H1 (cell line): ENCODE results near the gene EPB41L1. TPM values are rescaled to one million over a fixed set of nuclear protein-coding genes. Genes with fewer than 3 reads are reported as not detected.

ENCODE experiments used
- CTCF ChIA-PET: fragments of 300-600 bp; sonication (Branson Sonifier 250); formaldehyde crosslinking; loops from one replicate; lab custom pipeline; 2021; ENCODE audit not compliant: partially characterized antibody; lab: Charles Lee
- POLR2A ChIA-PET: fragments of 300-600 bp; sonication (Branson Sonifier 250); formaldehyde crosslinking; loops from one replicate; lab custom pipeline; 2021; ENCODE audit warnings: inconsistent platforms; ENCODE audit not compliant: partially characterized antibody; lab: Charles Lee
- DNase-seq, 2 experiments: peaks; one replicate each; pipeline versions ENCODE4 v3.0.0 to v3.0.0-alpha.2; 2010 to 2022; ENCODE audit warnings: low spot score in 2 of 2, low read depth in 1 of 2, mixed read lengths in 1 of 2
- FAIRE-seq: peaks from 2 replicates; lab custom pipeline; 2011; peaks lifted over from hg19 to GRCh38; lab: Jason Lieb, UNC
- H2AFZ ChIP-seq: 2 replicates; pipeline ENCODE4 v1.8.1; 2012; ENCODE audit warnings: low read length, inconsistent platforms
- H2AK5ac ChIP-seq: 2 replicates; pipeline ENCODE4 v1.6.1; 2013; ENCODE audit warnings: low read depth, low read length
- H2BK120ac ChIP-seq: replicated peaks from 2 replicates; pipeline ENCODE3; 2013; ENCODE audit warnings: low read depth, low read length, inconsistent platforms
- H2BK12ac ChIP-seq: 2 replicates; pipeline ENCODE4 v1.6.1; 2013; ENCODE audit warnings: low read depth, low read length
- H2BK15ac ChIP-seq: 2 replicates; pipeline ENCODE4 v1.6.1; 2013; ENCODE audit warnings: low read length
- H2BK20ac ChIP-seq: 2 replicates; pipeline ENCODE4 v1.6.1; 2013; ENCODE audit warnings: low read length
- H2BK5ac ChIP-seq: 2 replicates; pipeline ENCODE4 v1.6.1; 2013; ENCODE audit warnings: low read depth, low read length
- H3K14ac ChIP-seq: 2 replicates; pipeline ENCODE4 v1.6.1; 2013; ENCODE audit warnings: inconsistent platforms; ENCODE audit not compliant: insufficient read length
- H3K18ac ChIP-seq: 2 replicates; pipeline ENCODE4 v1.6.1; 2013; ENCODE audit warnings: low read length; ENCODE audit errors: extremely low read depth
- H3K23ac ChIP-seq: 2 replicates; pipeline ENCODE4 v1.6.1; 2013; ENCODE audit warnings: inconsistent platforms; ENCODE audit not compliant: insufficient read length
- H3K23me2 ChIP-seq: 2 replicates; pipeline ENCODE4 v1.6.1; 2013; ENCODE audit warnings: low read depth, low read length
- H3K27ac ChIP-seq: 2 replicates; pipeline ENCODE4 v1.6.1; 2011; ENCODE audit warnings: low read depth, low read length, inconsistent platforms
- H3K27me3 ChIP-seq, 4 experiments: replicated peaks in 1 of 4; 1 replicate in 1 of 4; 2 replicates in 3 of 4; pipeline versions ENCODE4 v1.6.1 to v1.8.1; 2011 to 2013; ENCODE audit warnings: low read length in 3 of 4, mild to moderate bottlenecking in 3 of 4, inconsistent platforms in 2 of 4, mixed read lengths in 2 of 4, moderate library complexity in 1 of 4; ENCODE audit not compliant: control insufficient read depth in 3 of 4, insufficient read depth in 3 of 4; ENCODE audit errors: extremely low read depth in 1 of 4
- H3K36me3 ChIP-seq, 4 experiments: 2 replicates each; pipeline versions ENCODE4 v1.6.1 to v1.8.1; 2011 to 2013; ENCODE audit warnings: mild to moderate bottlenecking in 4 of 4, low read length in 3 of 4, moderate library complexity in 2 of 4, control low read depth in 1 of 4, inconsistent platforms in 1 of 4; ENCODE audit not compliant: insufficient read depth in 4 of 4, control insufficient read depth in 2 of 4
- H3K4ac ChIP-seq: replicated peaks from 2 replicates; pipeline ENCODE3; 2013; ENCODE audit warnings: low read length, low read depth, mixed read lengths, inconsistent platforms; ENCODE audit not compliant: insufficient read length
- H3K4me1 ChIP-seq, 4 experiments: replicated peaks in 1 of 4; 1 replicate in 1 of 4; 2 replicates in 3 of 4; pipeline versions ENCODE4 v1.6.1 to v1.8.1; 2011 to 2013; ENCODE audit warnings: low read length in 3 of 4, inconsistent platforms in 2 of 4, mixed read lengths in 1 of 4; ENCODE audit not compliant: insufficient read depth in 4 of 4, control insufficient read depth in 3 of 4
- H3K4me2 ChIP-seq, 2 experiments: 2 replicates each; pipeline versions ENCODE4 v1.6.1 to v1.8.1; 2011 to 2013; ENCODE audit warnings: low read depth in 2 of 2, low read length in 2 of 2, control low read depth in 1 of 2, inconsistent platforms in 1 of 2, mild to moderate bottlenecking in 1 of 2; ENCODE audit not compliant: insufficient read depth in 1 of 2
- H3K4me3 ChIP-seq, 4 experiments: fragments of 200-600, 300-600 bp in 1 of 4; sonication (generic), shearing (Covaris generic), sonication (Bioruptor Twin) in 1 of 4; 2 replicates each; pipeline versions ENCODE4 v1.5.1 to v1.8.1; 2011 to 2016; ENCODE audit warnings: low read length in 4 of 4, low read depth in 3 of 4, control low read depth in 2 of 4, inconsistent platforms in 2 of 4, mild to moderate bottlenecking in 2 of 4, mixed read lengths in 1 of 4, moderate library complexity in 1 of 4; ENCODE audit not compliant: insufficient read depth in 2 of 4; ENCODE audit errors: extremely low read depth in 1 of 4
- H3K56ac ChIP-seq: replicated peaks from 2 replicates; pipeline ENCODE3; 2013; ENCODE audit warnings: low read depth, mild to moderate bottlenecking, mixed read lengths, low read length, inconsistent platforms; ENCODE audit not compliant: insufficient read length
- H3K79me1 ChIP-seq: 2 replicates; pipeline ENCODE4 v1.6.1; 2013; ENCODE audit warnings: low read depth, low read length, control low read depth
- H3K79me2 ChIP-seq, 2 experiments: 2 replicates each; pipeline versions ENCODE4 v1.6.1 to v1.8.1; 2012 to 2013; ENCODE audit warnings: low read length in 2 of 2, mild to moderate bottlenecking in 2 of 2, inconsistent platforms in 1 of 2; ENCODE audit not compliant: insufficient read depth in 2 of 2, control insufficient read depth in 1 of 2
- H3K9ac ChIP-seq, 4 experiments: replicated peaks in 1 of 4; 1 replicate in 1 of 4; 2 replicates in 3 of 4; pipeline versions ENCODE4 v1.6.1 to v1.8.1; 2011 to 2013; ENCODE audit warnings: low read depth in 3 of 4, low read length in 3 of 4, control low read depth in 2 of 4, mild to moderate bottlenecking in 2 of 4, moderate library complexity in 2 of 4, inconsistent platforms in 1 of 4; ENCODE audit errors: extremely low read depth in 1 of 4
- H3K9me3 ChIP-seq, 2 experiments: 2 replicates each; pipeline versions ENCODE4 v1.6.1 to v1.8.1; 2012 to 2013; ENCODE audit warnings: mild to moderate bottlenecking in 2 of 2, moderate library complexity in 2 of 2, control low read depth in 1 of 2, inconsistent platforms in 1 of 2, low read depth in 1 of 2, low read length in 1 of 2, mixed read lengths in 1 of 2; ENCODE audit not compliant: insufficient read depth in 2 of 2
- H4K20me1 ChIP-seq, 2 experiments: replicated peaks in 1 of 2; 2 replicates each; pipeline versions ENCODE3 to v1.8.1; 2011 to 2013; ENCODE audit warnings: inconsistent platforms in 2 of 2, low read length in 2 of 2, mild to moderate bottlenecking in 1 of 2; ENCODE audit not compliant: insufficient read depth in 2 of 2, control insufficient read depth in 1 of 2
- H4K5ac ChIP-seq: 2 replicates; pipeline ENCODE4 v1.6.1; 2013; ENCODE audit warnings: low read length, low read depth, mixed read lengths, inconsistent platforms; ENCODE audit not compliant: insufficient read length
- H4K8ac ChIP-seq: 2 replicates; pipeline ENCODE4 v1.8.0; 2013; ENCODE audit warnings: mild to moderate bottlenecking, moderate library complexity, low read length, inconsistent platforms; ENCODE audit not compliant: insufficient read depth; ENCODE audit errors: extremely low read depth
- H4K91ac ChIP-seq: replicated peaks from 2 replicates; pipeline ENCODE3; 2013; ENCODE audit warnings: low read length, mixed read lengths, inconsistent platforms; ENCODE audit not compliant: insufficient read length
- CHD1 ChIP-seq: IDR thresholded peaks from 2 replicates; pipeline ENCODE4 v1.6.1; 2012; ENCODE audit warnings: low read depth, low read length, improper control_type of control experiment
- CHD2 ChIP-seq: IDR thresholded peaks from 2 replicates; pipeline ENCODE4 v1.6.1; 2012; ENCODE audit warnings: low read length, improper control_type of control experiment
- E2F6 ChIP-seq: IDR thresholded peaks from 2 replicates; pipeline ENCODE4 v1.6.1; 2012; ENCODE audit warnings: inconsistent platforms
- EP300 ChIP-seq, 2 experiments: IDR thresholded peaks; 1 replicate in 1 of 2; 2 replicates in 1 of 2; pipeline ENCODE4 v1.6.1; 2011 to 2012; ENCODE audit warnings: low read depth in 2 of 2, low read length in 2 of 2, mild to moderate bottlenecking in 2 of 2, borderline replicate concordance in 1 of 2, inconsistent platforms in 1 of 2, moderate library complexity in 1 of 2
- HDAC2 ChIP-seq, 2 experiments: fragments of 300-600 bp in 1 of 2; sonication (generic) in 1 of 2; IDR thresholded peaks; 2 replicates each; pipeline ENCODE4 v1.6.1; 2011 to 2012; ENCODE audit warnings: low read depth in 2 of 2, low read length in 2 of 2, mild to moderate bottlenecking in 2 of 2, moderate library complexity in 2 of 2, borderline replicate concordance in 1 of 2, inconsistent platforms in 1 of 2
- JUND ChIP-seq: IDR thresholded peaks from 2 replicates; pipeline ENCODE4 v1.6.1; 2011; ENCODE audit warnings: mild to moderate bottlenecking, improper control_type of control experiment, low read length
- KDM1A ChIP-seq: fragments of 200-600, 300-600 bp; sonication (generic); IDR thresholded peaks from 2 replicates; pipeline ENCODE4 v1.7.1; 2016; ENCODE audit warnings: mild to moderate bottlenecking, low read length, borderline replicate concordance
- KDM5A ChIP-seq: fragments of 200-600 bp; IDR thresholded peaks from 2 replicates; pipeline ENCODE4 v1.7.1; 2012; ENCODE audit warnings: mild to moderate bottlenecking, low read length, inconsistent platforms, mixed read lengths
- NRF1 ChIP-seq: IDR thresholded peaks from 2 replicates; pipeline ENCODE4 v1.6.1; 2011; ENCODE audit warnings: mild to moderate bottlenecking, low read depth, low read length, improper control_type of control experiment
- SAP30 ChIP-seq: fragments of 300-600 bp; sonication (generic); IDR thresholded peaks from 2 replicates; pipeline ENCODE4 v1.7.1; 2012; ENCODE audit warnings: low read length, moderate library complexity, mild to moderate bottlenecking, inconsistent platforms; ENCODE audit not compliant: insufficient read depth, insufficient replicate concordance
- SIX5 ChIP-seq: IDR thresholded peaks from 2 replicates; pipeline ENCODE4 v1.6.1; 2011; ENCODE audit warnings: mild to moderate bottlenecking, low read depth, low read length
- TCF12 ChIP-seq: IDR thresholded peaks from 2 replicates; pipeline ENCODE4 v1.6.1; 2011; ENCODE audit warnings: low read depth, mild to moderate bottlenecking, low read length
- ZNF274 ChIP-seq: IDR thresholded peaks from 2 replicates; pipeline ENCODE4 v1.7.0; 2012; ENCODE audit warnings: low read length, borderline replicate concordance; ENCODE audit errors: extremely low read depth
- WGBS, 2 experiments: shearing (Covaris generic) in 1 of 2; methylation state at CpG; one replicate each; pipeline versions ENCODE4 v1.1.6 to v1.1.7; 2013 to 2015; ENCODE audit warnings: low lambda C conversion rate in 2 of 2, mixed read lengths in 2 of 2, inconsistent platforms in 1 of 2, low coverage in 1 of 2, missing lambda C conversion rate in 1 of 2; ENCODE audit not compliant: insufficient replicate concordance in 2 of 2, insufficient coverage in 1 of 2, insufficient read length in 1 of 2; ENCODE audit errors: extremely low coverage in 1 of 2, missing lambda C conversion rate in 1 of 2; 5-methylcytosine and 5-hydroxymethylcytosine counted together
- polyA plus RNA-seq, 7 experiments: library from polyadenylated mRNA; depleted of rRNA in 3 of 7; stranded (reverse) in 5 of 7; unstranded in 2 of 7; fragments of >200 nt in 5 of 7; fragments of 200-250 nt in 2 of 7; gene quantifications; 1 replicate in 5 of 7; 2 replicates in 1 of 7; 4 replicates in 1 of 7; pipeline versions ENCODE4 v1.2.1 to v1.2.3, GENCODE V29; 2011 to 2013; ENCODE audit warnings: missing spikeins in 2 of 7, mixed read lengths in 2 of 7
- total RNA-seq: library from RNA; stranded (reverse); fragmentation: NEBNext Ultra II Directional; extraction: Animal tissue kit (Norgen Biotek cat#: 25700); gene quantifications from 2 replicates; pipeline ENCODE4 v1.2.1, GENCODE V29; 2021

EPB41L1 gene
- total and polyA plus RNA-seq, 2 of the 8 experiments (the other 6 are each of a cell fraction or from before 2014, with no cell fraction given), result 14.8 to 36.0 TPM

GRCh38 chr20:36238760-36239159 lies 84.2 kb downstream of the EPB41L1 start:
- ChIA-PET CTCF (interaction anchor here (0.6 to 2.1 kb wide), 4 partner anchors 22 to 246 kb away, joined by 3 to 10 read pairs (median 5); no protein-coding TSS in a partner anchor), POLR2A (interaction anchor here (1.4 to 1.9 kb wide), 2 partner anchors 19 to 21 kb away, joined by 3 to 4 read pairs; no protein-coding TSS in a partner anchor)
- Histone ChIP-seq H3K4me2 (no peak overlapping the region), H3K4me1 (peaks cover 0 to 7% (median 5%) of the 10 kb centered on the region in 4 experiments; a peak in 6 of 7 replicates), H2BK12ac (no peak overlapping the region), H3K56ac (no peak overlapping the region), H2AK5ac (no peak overlapping the region), H3K79me2 (peaks cover 17 to 36% of the 10 kb centered on the region in 2 experiments), H4K20me1 (peaks cover 2% of the 10 kb centered on the region in 2 experiments), H3K4ac (no peak overlapping the region), H2BK20ac (no peak overlapping the region), H3K36me3 (peaks cover 4 to 29% (median 15%) of the 10 kb centered on the region in 4 experiments; a peak in 6 of 8 replicates), H3K18ac (no peak overlapping the region), H2BK5ac (no peak overlapping the region), H2BK15ac (no peak overlapping the region), H2BK120ac (no peak overlapping the region), H3K27ac (no peak overlapping the region), H3K27me3 (no peaks in the 10 kb centered on the region), H4K91ac (no peak overlapping the region), H2AFZ (no peak overlapping the region), H3K9ac (no peak overlapping the region), H3K4me3 (no peak overlapping the region), H4K8ac (no peak overlapping the region), H3K9me3 (no peaks in the 10 kb centered on the region), H3K14ac (no peak overlapping the region), H3K23me2 (peaks cover 10% of the 10 kb centered on the region), H3K23ac (no peak overlapping the region), H4K5ac (no peak overlapping the region), H3K79me1 (peaks cover 2% of the 10 kb centered on the region)
- FAIRE-seq (no peak), DNase-seq (no peak)
- WGBS, 2 experiments, result 88% methylated on average over 3 of the region's 3 CpGs; no CpG with 5 or more reads in 1 of the 2 experiments
- TF ChIP-seq SAP30 (no peak), CHD1 (no peak), CHD2 (no peak), SIX5 (no peak), NRF1 (no peak), KDM5A (no peak), E2F6 (no peak), ZNF274 (no peak), HDAC2 (IDR thresholded peaks at IDR 0.05; ENCODE audit: borderline replicate concordance in 1 of 2, low read depth in 2 of 2, low read length in 2 of 2) (no peak), EP300 (IDR thresholded peaks at IDR 0.05; ENCODE audit: borderline replicate concordance in 1 of 2, low read depth in 2 of 2, low read length in 2 of 2) (no peak), KDM1A (no peak), JUND (no peak), TCF12 (no peak)
